Kidney glomerular epithelial cell (primary cell): Measurements from ENCODE around the gene EFHC1.
A peak's percentile ranks its signal among the peaks of the same experiment; 100 is the strongest.
"Not testable (repeated sequence)": the region's sequence is repeated elsewhere in the genome, so short reads cannot be mapped to it uniquely, and the experiment has no call there.

Experiments used
- DNase-seq: peaks from one replicate; lab custom pipeline; 2025; lab: John Stamatoyannopoulos, UW

EFHC1 gene

GRCh38 chr6:52399511-52400312 lies 20.4 kb upstream of the EFHC1 start:
- peak; percentile 69 for DNase-seq

GRCh38 chr6:52400313-52401041 lies 19.7 kb upstream of the EFHC1 start:
- DNase-seq = no peak

GRCh38 chr6:52403086-52403485 lies 17.1 kb upstream of the EFHC1 start:
- DNase-seq = no peak

GRCh38 chr6:52403627-52404026 lies 16.5 kb upstream of the EFHC1 start:
- no peak for DNase-seq

GRCh38 chr6:52405243-52405642 lies 14.9 kb upstream of the EFHC1 start:
- DNase-seq = no peak

- peak; percentile 29 for DNase-seq
Observed at GRCh38 chr6:52407467-52407866, 12.7 kb upstream of the EFHC1 start.

GRCh38 chr6:52409499-52409898 lies 10.6 kb upstream of the EFHC1 start:
- DNase-seq = no peak

GRCh38 chr6:52410979-52411378 lies 9.2 kb upstream of the EFHC1 start:
- no peak for DNase-seq

GRCh38 chr6:52411911-52412310 lies 8.2 kb upstream of the EFHC1 start:
- no peak for DNase-seq

- DNase-seq = no peak
Observed at GRCh38 chr6:52415333-52415732, 4.8 kb upstream of the EFHC1 start.

GRCh38 chr6:52415917-52416628 lies 4.1 kb upstream of the EFHC1 start:
- no peak for DNase-seq

- peak; percentile 73 for DNase-seq
Observed at GRCh38 chr6:52416629-52417151, 3.5 kb upstream of the EFHC1 start.

- DNase-seq = peak; percentile 14
Observed at GRCh38 chr6:52417675-52418111, 2.4 kb upstream of the EFHC1 start.

- DNase-seq = no peak
Observed at GRCh38 chr6:52418606-52419005, 1.5 kb upstream of the EFHC1 start.

- DNase-seq = peak; percentile 66
Observed at GRCh38 chr6:52420668-52421358, 671 bp downstream of the EFHC1 start.

- no peak for DNase-seq
Observed at GRCh38 chr6:52422156-52422555, 2.0 kb downstream of the EFHC1 start.

- DNase-seq = no peak
Observed at GRCh38 chr6:52423448-52423847, 3.3 kb downstream of the EFHC1 start.

GRCh38 chr6:52423971-52424381 lies 3.8 kb downstream of the EFHC1 start:
- peak; percentile 82 for DNase-seq

- no peak for DNase-seq
Observed at GRCh38 chr6:52424513-52424912, 4.4 kb downstream of the EFHC1 start.

GRCh38 chr6:52426667-52427066 lies 6.5 kb downstream of the EFHC1 start:
- DNase-seq = no peak

- not testable (repeated sequence) for DNase-seq
Observed at GRCh38 chr6:52433294-52433693, 13.2 kb downstream of the EFHC1 start.

- no peak for DNase-seq
Observed at GRCh38 chr6:52435345-52435744, 15.2 kb downstream of the EFHC1 start.
